ENCODE measurements around the gene RHBDF1.

The RHBDF1 gene

GRCh38 chr16:74051-74746 is 1.8 kb upstream of the RHBDF1 start:
- DNase-seq = no peak

GRCh38 chr16:71540-72401 is 660 bp downstream of the RHBDF1 start:
- no peak for DNase-seq

GRCh38 chr16:71210-71539 is 1.3 kb downstream of the RHBDF1 start:
- no peak for DNase-seq

GRCh38 chr16:69181-69580 is 3.2 kb downstream of the RHBDF1 start:
- no peak for DNase-seq

GRCh38 chr16:67884-68789 is 4.3 kb downstream of the RHBDF1 start:
- no peak for DNase-seq

- DNase-seq = no peak
Observed at GRCh38 chr16:67183-67791, 5.1 kb downstream of the RHBDF1 start.

GRCh38 chr16:66309-67182 is 5.9 kb downstream of the RHBDF1 start:
- no peak for DNase-seq

- peak; percentile 48 to 83 (median 72) for DNase-seq
Observed at GRCh38 chr16:65745-66144, 6.7 kb downstream of the RHBDF1 start.

- no peak for DNase-seq
Observed at GRCh38 chr16:64914-65255, 7.5 kb downstream of the RHBDF1 start.

- DNase-seq = no peak
Observed at GRCh38 chr16:63998-64913, 8.2 kb downstream of the RHBDF1 start.

- no peak for DNase-seq
Observed at GRCh38 chr16:63466-63865, 9.0 kb downstream of the RHBDF1 start.

- no peak for DNase-seq
Observed at GRCh38 chr16:62968-63391, 9.5 kb downstream of the RHBDF1 start.

GRCh38 chr16:62283-62967 is 10.0 kb downstream of the RHBDF1 start:
- no peak for DNase-seq

GRCh38 chr16:61879-62281 is 10.6 kb downstream of the RHBDF1 start:
- no peak for DNase-seq

GRCh38 chr16:60929-61878 is 11.2 kb downstream of the RHBDF1 start:
- no peak for DNase-seq

GRCh38 chr16:60166-60565 is 12.3 kb downstream of the RHBDF1 start:
- DNase-seq = no peak

- no peak for DNase-seq
Observed at GRCh38 chr16:59440-60059, 12.9 kb downstream of the RHBDF1 start.

All from stimulated activated naive CD4-positive, alpha-beta T cell (primary cell).